Neural progenitor cell (in vitro differentiated cells): ENCODE results near the gene SYNM. TPM values are rescaled to one million over a fixed set of nuclear protein-coding genes. Genes with fewer than 3 reads are reported as not detected.

Experiments used
- DNase-seq: peaks from one replicate; pipeline ENCODE4 v3.0.0-alpha.2; 2016; ENCODE audit warnings: low spot score
- H2AFZ ChIP-seq: fragments of 200-600 bp; sonication (generic); replicated peaks from 2 replicates; pipeline ENCODE4 v1.6.1; 2016; ENCODE audit warnings: antibody characterized with exemption
- H3F3A ChIP-seq: fragments of 200-600 bp; sonication (generic); 2 replicates; pipeline ENCODE4 v1.6.1; 2016; ENCODE audit warnings: antibody characterized with exemption, low read depth
- H3K27ac ChIP-seq: fragments of 200-600 bp; sonication (generic); 2 replicates; pipeline ENCODE4 v1.5.1; 2016; ENCODE audit warnings: mild to moderate bottlenecking
- H3K27me3 ChIP-seq: fragments of 200-600 bp; sonication (generic); 2 replicates; pipeline ENCODE4 v1.6.1; 2016; ENCODE audit warnings: mild to moderate bottlenecking, moderate library complexity
- H3K36me3 ChIP-seq: fragments of 200-600 bp; sonication (generic); 2 replicates; pipeline ENCODE4 v1.5.1; 2016
- H3K4me1 ChIP-seq: fragments of 200-600 bp; sonication (generic); 2 replicates; pipeline ENCODE4 v1.6.1; 2016; ENCODE audit warnings: mixed run types
- H3K4me2 ChIP-seq: fragments of 200-600 bp; sonication (generic); 2 replicates; pipeline ENCODE4 v1.6.1; 2016
- H3K4me3 ChIP-seq: fragments of 200-600 bp; sonication (generic); 2 replicates; pipeline ENCODE4 v1.5.1; 2016
- H3K79me2 ChIP-seq: fragments of 200-600 bp; sonication (generic); 2 replicates; pipeline ENCODE4 v1.6.1; 2016; ENCODE audit warnings: low read depth
- H3K9ac ChIP-seq: fragments of 200-600 bp; sonication (generic); 2 replicates; pipeline ENCODE4 v1.6.1; 2016
- H3K9me3 ChIP-seq: fragments of 200-600 bp; sonication (generic); 2 replicates; pipeline ENCODE4 v1.5.1; 2016; ENCODE audit warnings: low read depth
- H4K20me1 ChIP-seq: fragments of 200-600 bp; sonication (generic); 2 replicates; pipeline ENCODE4 v1.6.1; 2016; ENCODE audit warnings: low read depth
- H3K27ac Mint-ChIP-seq: 3 replicates; pipeline ENCODE4 v1.8.0; 2021; ENCODE audit warnings: mixed read lengths
- H3K27me3 Mint-ChIP-seq: 2 replicates; pipeline ENCODE4 v1.8.0; 2022; ENCODE audit warnings: low read depth, mild to moderate bottlenecking, inconsistent platforms, moderate library complexity, mixed read lengths; ENCODE audit not compliant: insufficient read depth
- H3K36me3 Mint-ChIP-seq: 3 replicates; pipeline ENCODE4 v1.8.0; 2021; ENCODE audit warnings: mixed read lengths
- H3K4me1 Mint-ChIP-seq: 3 replicates; pipeline ENCODE4 v1.8.0; 2021; ENCODE audit warnings: mixed read lengths
- H3K4me3 Mint-ChIP-seq: 3 replicates; pipeline ENCODE4 v1.8.0; 2021; ENCODE audit warnings: mild to moderate bottlenecking, moderate library complexity, mixed read lengths
- H3K9me3 Mint-ChIP-seq: 3 replicates; pipeline ENCODE4 v1.8.0; 2020; ENCODE audit warnings: mixed read lengths
- EZH2 ChIP-seq: fragments of 200-600 bp; sonication (generic); IDR thresholded peaks from 2 replicates; pipeline ENCODE4 v1.6.1; 2017; ENCODE audit warnings: antibody characterized with exemption, mild to moderate bottlenecking, moderate library complexity
- EZH2phosphoT487 ChIP-seq: fragments of 200-600 bp; sonication (generic); IDR thresholded peaks from 2 replicates; pipeline ENCODE4 v1.6.1; 2017; ENCODE audit warnings: antibody characterized with exemption
- total RNA-seq: library from RNA; depleted of rRNA; stranded (reverse); fragments of >200 nt; gene quantifications from 2 replicates; pipeline ENCODE4 v1.2.3, GENCODE V29; 2015; ENCODE audit warnings: low replicate concordance
- TF ChIP-seq, protein P1 (sequence below): fragments of 200-600 bp; sonication (generic); IDR thresholded peaks from 2 replicates; pipeline ENCODE4 v1.5.1; 2017; ENCODE audit warnings: antibody characterized with exemption, mild to moderate bottlenecking

SYNM gene
- total RNA-seq, 1 donor from 2014 or later = 0.97 TPM

- DNase-seq = no peak
- no peaks in the 10 kb centered on the region for H3K9me3 Mint-ChIP-seq
- H3K27ac ChIP-seq = no peak overlapping the region
- no peak for TF ChIP-seq EZH2phosphoT487
- no peak overlapping the region for H3K4me2 ChIP-seq
- H3K4me3 Mint-ChIP-seq = no peak overlapping the region
- H3K9me3 ChIP-seq = no peaks in the 10 kb centered on the region
- peaks cover 39% of the 10 kb centered on the region for H3K4me1 Mint-ChIP-seq
- no peak overlapping the region for H3K9ac ChIP-seq
- no peaks in the 10 kb centered on the region for H4K20me1 ChIP-seq
- no peak overlapping the region for H2AFZ ChIP-seq
- no peak overlapping the region for H3K27ac Mint-ChIP-seq
- peaks cover 2% of the 10 kb centered on the region for H3K27me3 Mint-ChIP-seq
- no peak overlapping the region for H3K4me3 ChIP-seq
- peaks cover 12% of the 10 kb centered on the region for H3K36me3 Mint-ChIP-seq
- H3K27me3 ChIP-seq = no peaks in the 10 kb centered on the region
- no peaks in the 10 kb centered on the region for H3K79me2 ChIP-seq
- peaks cover 27% of the 10 kb centered on the region for H3K4me1 ChIP-seq
- H3F3A ChIP-seq = peaks cover 27% of the 10 kb centered on the region
- no peaks in the 10 kb centered on the region for H3K36me3 ChIP-seq
Measured at GRCh38 chr15:99145778-99146177, 40.9 kb downstream of the SYNM start.

- Histone ChIP-seq H3K9me3 (no peaks in the 10 kb centered on the region), H3K79me2 (no peaks in the 10 kb centered on the region), H3K36me3 (no peaks in the 10 kb centered on the region), H4K20me1 (no peaks in the 10 kb centered on the region), H3K27me3 (no peaks in the 10 kb centered on the region), H3K4me2 (no peak overlapping the region), H3K27ac (no peak overlapping the region), H2AFZ (no peak overlapping the region), H3K4me1 (peaks cover 26% of the 10 kb centered on the region), H3F3A (peaks cover 27% of the 10 kb centered on the region), H3K9ac (no peak overlapping the region), H3K4me3 (no peak overlapping the region)
- Mint-ChIP-seq H3K4me1 (peaks cover 39% of the 10 kb centered on the region), H3K36me3 (peaks cover 17% of the 10 kb centered on the region), H3K27ac (no peak overlapping the region), H3K9me3 (no peaks in the 10 kb centered on the region), H3K4me3 (no peak overlapping the region), H3K27me3 (peaks cover 2% of the 10 kb centered on the region)
- no peak for DNase-seq
- TF ChIP-seq EZH2 (no peak), EZH2phosphoT487 (no peak)
- TF ChIP-seq, protein P1, sequence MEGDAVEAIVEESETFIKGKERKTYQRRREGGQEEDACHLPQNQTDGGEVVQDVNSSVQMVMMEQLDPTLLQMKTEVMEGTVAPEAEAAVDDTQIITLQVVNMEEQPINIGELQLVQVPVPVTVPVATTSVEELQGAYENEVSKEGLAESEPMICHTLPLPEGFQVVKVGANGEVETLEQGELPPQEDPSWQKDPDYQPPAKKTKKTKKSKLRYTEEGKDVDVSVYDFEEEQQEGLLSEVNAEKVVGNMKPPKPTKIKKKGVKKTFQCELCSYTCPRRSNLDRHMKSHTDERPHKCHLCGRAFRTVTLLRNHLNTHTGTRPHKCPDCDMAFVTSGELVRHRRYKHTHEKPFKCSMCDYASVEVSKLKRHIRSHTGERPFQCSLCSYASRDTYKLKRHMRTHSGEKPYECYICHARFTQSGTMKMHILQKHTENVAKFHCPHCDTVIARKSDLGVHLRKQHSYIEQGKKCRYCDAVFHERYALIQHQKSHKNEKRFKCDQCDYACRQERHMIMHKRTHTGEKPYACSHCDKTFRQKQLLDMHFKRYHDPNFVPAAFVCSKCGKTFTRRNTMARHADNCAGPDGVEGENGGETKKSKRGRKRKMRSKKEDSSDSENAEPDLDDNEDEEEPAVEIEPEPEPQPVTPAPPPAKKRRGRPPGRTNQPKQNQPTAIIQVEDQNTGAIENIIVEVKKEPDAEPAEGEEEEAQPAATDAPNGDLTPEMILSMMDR = no peak
Measured at GRCh38 chr15:99146661-99147060, 41.8 kb downstream of the SYNM start.

DNA sequence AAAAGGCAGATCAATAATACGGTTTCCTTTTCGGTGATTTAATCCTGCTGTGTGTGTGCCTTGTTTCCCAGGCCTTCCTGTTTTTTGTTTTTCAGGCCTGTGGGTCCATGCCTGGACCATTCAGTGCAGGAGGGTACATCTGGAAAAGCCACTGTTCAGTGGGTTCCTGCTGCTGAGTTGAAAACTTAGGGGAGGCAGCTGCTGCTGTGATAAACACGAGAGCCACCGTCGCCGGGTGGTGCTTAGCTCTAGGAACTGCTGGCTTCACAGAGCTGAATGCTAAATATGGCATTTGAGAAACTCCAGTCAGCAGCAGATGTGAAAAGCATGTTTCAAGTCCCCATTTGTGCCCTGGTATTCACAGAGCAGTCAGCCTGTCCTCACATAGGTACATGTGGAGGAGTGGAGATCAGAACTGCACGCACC, 44.0 kb downstream of the SYNM start:
- H3K4me1 ChIP-seq = peaks cover 6% of the 10 kb centered on the region
- Mint-ChIP-seq H3K27ac (peak overlapping the region; percentile 50), H3K27me3 (peaks cover 2% of the 10 kb centered on the region), H3K36me3 (peaks cover 21% of the 10 kb centered on the region), H3K4me1 (peaks cover 20% of the 10 kb centered on the region), H3K4me3 (no peak overlapping the region), H3K9me3 (no peaks in the 10 kb centered on the region)
- no peaks in the 10 kb centered on the region for H3K9me3 ChIP-seq
- H3K27ac ChIP-seq = no peak overlapping the region
- H3K4me2 ChIP-seq = no peak overlapping the region
- H3K9ac ChIP-seq = no peak overlapping the region
- no peak for DNase-seq
- H3K79me2 ChIP-seq = no peaks in the 10 kb centered on the region
- H2AFZ ChIP-seq = no peak overlapping the region
- peaks cover 8% of the 10 kb centered on the region for H3F3A ChIP-seq
- no peaks in the 10 kb centered on the region for H4K20me1 ChIP-seq
- peaks cover 4% of the 10 kb centered on the region for H3K36me3 ChIP-seq
- TF ChIP-seq, protein P1 = no peak
- TF ChIP-seq EZH2phosphoT487 (no peak), EZH2 (no peak)
- H3K4me3 ChIP-seq = no peak overlapping the region
- no peaks in the 10 kb centered on the region for H3K27me3 ChIP-seq

DNA sequence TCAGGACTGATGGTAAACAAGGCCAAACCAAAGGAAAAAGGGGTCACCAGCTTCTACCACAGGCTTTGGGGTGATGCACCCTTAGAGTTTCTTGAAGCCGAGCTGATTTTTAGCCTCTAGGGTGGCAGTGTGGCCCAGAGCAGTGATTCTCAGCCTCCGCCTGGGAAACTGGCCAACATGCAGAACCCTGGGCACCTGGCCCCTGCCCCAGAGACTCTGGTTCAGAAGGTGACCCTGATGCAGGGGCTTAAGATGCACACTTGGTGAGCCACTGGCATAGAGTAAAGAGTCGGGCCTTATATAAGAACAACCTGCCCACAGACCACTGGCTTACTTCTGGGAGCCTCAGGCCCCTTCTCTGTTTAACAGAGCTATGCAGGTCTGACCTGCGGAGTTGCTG, 44.5 kb downstream of the SYNM start:
- H3K27ac ChIP-seq = no peak overlapping the region

More for the DNA sequence above, 44.5 kb downstream of the SYNM start:
- Histone ChIP-seq H3K4me2 (no peak overlapping the region), H3K4me1 (peaks cover 7% of the 10 kb centered on the region), H3K9me3 (no peaks in the 10 kb centered on the region), H3F3A (peaks cover 3% of the 10 kb centered on the region), H3K4me3 (no peak overlapping the region), H3K79me2 (no peaks in the 10 kb centered on the region), H3K9ac (no peak overlapping the region), H4K20me1 (no peaks in the 10 kb centered on the region), H3K27me3 (no peaks in the 10 kb centered on the region), H2AFZ (no peak overlapping the region), H3K36me3 (peaks cover 4% of the 10 kb centered on the region)
- TF ChIP-seq, protein P1 = no peak
- TF ChIP-seq EZH2phosphoT487 (no peak), EZH2 (no peak)
- Mint-ChIP-seq H3K9me3 (no peaks in the 10 kb centered on the region), H3K36me3 (peaks cover 21% of the 10 kb centered on the region), H3K27me3 (peaks cover 2% of the 10 kb centered on the region), H3K4me1 (peaks cover 15% of the 10 kb centered on the region), H3K4me3 (no peak overlapping the region), H3K27ac (no peak overlapping the region)
- DNase-seq = no peak
